Loucy (cell line): ENCODE results near the gene TSSK2.

Source experiments
- CTCF ChIP-seq: fragments of 200-600 bp; sonication (generic); conservative IDR thresholded peaks from 2 replicates; pipeline ENCODE4 v1.5.1; 2014; ENCODE audit warnings: mild to moderate bottlenecking, antibody characterized with exemption, low read length
- EZH2phosphoT487 ChIP-seq: fragments of 200-600 bp; IDR thresholded peaks from 2 replicates; pipeline ENCODE4 v1.6.1; 2018; ENCODE audit warnings: antibody characterized with exemption, mild to moderate bottlenecking, moderate library complexity, borderline replicate concordance

GRCh38 chr22:19176732-19177131, 45.6 kb downstream of the TSSK2 start:
- no peak for TF ChIP-seq CTCF
- no peak for TF ChIP-seq EZH2phosphoT487
